ENCODE measurements around the gene RBM28.

The RBM28 gene

DNA sequence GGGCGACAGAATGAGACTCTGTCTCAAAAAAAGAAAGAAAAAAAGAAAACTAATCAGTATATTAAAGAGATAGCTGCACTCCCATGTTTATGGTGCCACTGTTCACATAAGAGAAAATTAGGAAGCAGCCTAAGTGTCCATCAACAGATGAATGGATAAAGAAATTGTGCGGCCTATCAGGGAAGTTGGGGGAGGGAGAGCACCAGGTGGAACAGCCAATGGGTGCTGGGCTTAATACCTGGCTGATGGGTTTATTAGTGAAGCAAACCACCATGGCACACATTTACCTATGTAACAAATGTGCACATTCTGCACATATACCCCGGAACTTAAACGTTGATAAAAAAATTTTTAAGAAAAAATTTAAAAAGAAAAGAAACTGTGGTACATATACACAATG is 26.8 kb upstream of the RBM28 start:
- TF ChIP-seq, protein P1, sequence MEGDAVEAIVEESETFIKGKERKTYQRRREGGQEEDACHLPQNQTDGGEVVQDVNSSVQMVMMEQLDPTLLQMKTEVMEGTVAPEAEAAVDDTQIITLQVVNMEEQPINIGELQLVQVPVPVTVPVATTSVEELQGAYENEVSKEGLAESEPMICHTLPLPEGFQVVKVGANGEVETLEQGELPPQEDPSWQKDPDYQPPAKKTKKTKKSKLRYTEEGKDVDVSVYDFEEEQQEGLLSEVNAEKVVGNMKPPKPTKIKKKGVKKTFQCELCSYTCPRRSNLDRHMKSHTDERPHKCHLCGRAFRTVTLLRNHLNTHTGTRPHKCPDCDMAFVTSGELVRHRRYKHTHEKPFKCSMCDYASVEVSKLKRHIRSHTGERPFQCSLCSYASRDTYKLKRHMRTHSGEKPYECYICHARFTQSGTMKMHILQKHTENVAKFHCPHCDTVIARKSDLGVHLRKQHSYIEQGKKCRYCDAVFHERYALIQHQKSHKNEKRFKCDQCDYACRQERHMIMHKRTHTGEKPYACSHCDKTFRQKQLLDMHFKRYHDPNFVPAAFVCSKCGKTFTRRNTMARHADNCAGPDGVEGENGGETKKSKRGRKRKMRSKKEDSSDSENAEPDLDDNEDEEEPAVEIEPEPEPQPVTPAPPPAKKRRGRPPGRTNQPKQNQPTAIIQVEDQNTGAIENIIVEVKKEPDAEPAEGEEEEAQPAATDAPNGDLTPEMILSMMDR (IDR thresholded peaks at IDR 0.05; ENCODE audit: insufficient read depth, missing control alignments): no peak
- FAIRE-seq (no peak), DNase-seq (ENCODE audit: insufficient read length, low spot score) (no peak)

DNA sequence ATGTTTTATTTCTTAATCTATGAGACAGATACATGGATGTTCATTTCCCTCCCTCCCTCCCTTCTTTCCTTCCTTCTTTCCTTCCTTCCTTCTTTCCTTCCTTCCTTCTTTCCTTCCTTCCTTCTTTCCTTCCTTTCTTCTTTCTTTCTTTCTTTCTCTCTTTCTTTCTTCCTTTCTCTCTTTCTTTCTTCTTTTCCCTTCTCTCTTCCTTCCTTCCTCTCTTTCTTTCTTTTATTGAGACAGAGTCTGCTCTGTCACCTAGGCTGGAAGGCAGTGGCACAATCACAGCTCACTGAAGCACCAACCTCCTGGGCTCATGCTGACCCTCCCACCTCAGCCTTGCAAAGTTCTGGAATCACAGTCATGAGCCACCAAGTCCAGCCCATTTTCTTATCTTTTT is 23.3 kb upstream of the RBM28 start:
- DNase-seq (ENCODE audit: insufficient read length, low spot score) (no peak), FAIRE-seq (no peak)
- TF ChIP-seq, protein P1 (IDR thresholded peaks at IDR 0.05; ENCODE audit: insufficient read depth, missing control alignments): no peak

DNA sequence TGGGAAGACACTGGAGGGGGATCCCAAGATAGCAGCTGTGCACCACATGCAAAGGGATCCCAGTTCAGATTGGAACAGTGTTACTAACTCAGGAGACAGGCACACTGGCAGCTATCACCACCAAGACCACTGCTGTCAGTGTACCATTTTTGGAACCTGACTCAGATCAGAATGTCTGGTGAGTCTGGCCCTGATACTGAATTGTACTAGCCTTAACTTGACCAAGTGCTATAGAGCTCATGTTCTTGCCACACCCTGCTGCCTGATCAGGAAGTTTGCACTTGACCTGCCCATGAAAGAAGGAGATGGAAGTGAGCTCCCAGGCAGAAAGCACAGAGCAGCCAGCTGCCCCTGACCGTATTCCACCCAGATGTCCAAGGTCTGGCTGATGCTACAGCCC is 22.6 kb upstream of the RBM28 start:
- FAIRE-seq (no peak), DNase-seq (ENCODE audit: insufficient read length, low spot score) (no peak)

DNA sequence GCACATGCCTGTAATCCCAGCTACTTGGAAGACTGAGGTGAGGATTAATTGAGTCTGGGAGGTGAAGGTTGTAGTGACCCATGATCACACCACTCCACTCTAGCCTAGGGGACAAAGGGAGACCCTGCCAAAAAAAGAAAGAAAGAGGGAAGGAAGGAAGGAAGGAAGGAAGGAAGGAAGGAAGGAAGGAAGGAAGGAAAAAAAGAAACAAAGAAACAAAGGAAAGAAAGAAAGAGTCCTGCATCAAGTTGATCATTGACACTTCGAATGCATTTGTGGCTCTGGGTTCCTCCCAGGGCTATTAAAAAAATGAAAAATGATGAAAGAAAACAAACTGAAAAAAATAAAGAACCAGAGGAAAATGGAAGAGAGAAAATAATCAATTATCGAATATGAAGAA is 21.7 kb upstream of the RBM28 start:
- TF ChIP-seq, protein P1 (IDR thresholded peaks at IDR 0.05; ENCODE audit: insufficient read depth, missing control alignments): no peak
- FAIRE-seq: no peak
- no peak for DNase-seq (ENCODE audit: insufficient read length, low spot score)

More for the DNA sequence above, 22.6 kb upstream of the RBM28 start:
- TF ChIP-seq, protein P1 (IDR thresholded peaks at IDR 0.05; ENCODE audit: insufficient read depth, missing control alignments): no peak

DNA sequence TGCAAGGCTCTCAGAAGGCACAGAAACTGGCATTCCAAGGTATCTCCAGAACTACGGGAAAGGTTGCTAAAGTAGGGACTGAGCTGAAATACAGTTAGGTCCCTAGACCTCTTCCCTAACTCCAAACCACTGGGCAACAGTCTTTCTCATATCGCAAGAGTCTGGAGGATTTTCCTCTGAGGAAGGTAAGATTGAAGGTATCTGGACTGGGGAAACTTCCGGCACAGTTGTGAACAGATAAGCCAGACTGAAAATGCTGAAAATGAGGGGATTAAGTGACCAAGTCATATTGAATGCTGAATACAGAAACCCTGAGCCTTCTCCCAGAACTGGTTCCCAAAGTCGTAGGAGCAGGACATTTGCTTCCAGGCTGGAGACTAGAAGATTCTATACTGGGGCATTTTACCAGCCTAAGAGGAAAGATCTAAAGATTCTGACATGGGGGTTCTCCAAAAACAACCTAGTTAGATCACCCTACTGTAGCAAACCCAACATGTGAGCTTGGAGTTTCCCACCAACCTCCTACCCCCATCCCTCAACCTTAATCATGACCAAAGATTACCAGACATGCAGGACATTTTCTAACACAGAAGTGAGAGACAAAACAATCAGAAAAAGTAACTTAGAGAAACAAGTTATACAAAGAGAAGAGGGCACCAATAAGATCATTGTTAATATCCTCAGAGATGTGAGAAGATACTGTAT is 20.6 kb upstream of the RBM28 start:
- FAIRE-seq (no peak), DNase-seq (ENCODE audit: insufficient read length, low spot score) (no peak)
- TF ChIP-seq, protein P1 (IDR thresholded peaks at IDR 0.05; ENCODE audit: insufficient read depth, missing control alignments): no peak

DNA sequence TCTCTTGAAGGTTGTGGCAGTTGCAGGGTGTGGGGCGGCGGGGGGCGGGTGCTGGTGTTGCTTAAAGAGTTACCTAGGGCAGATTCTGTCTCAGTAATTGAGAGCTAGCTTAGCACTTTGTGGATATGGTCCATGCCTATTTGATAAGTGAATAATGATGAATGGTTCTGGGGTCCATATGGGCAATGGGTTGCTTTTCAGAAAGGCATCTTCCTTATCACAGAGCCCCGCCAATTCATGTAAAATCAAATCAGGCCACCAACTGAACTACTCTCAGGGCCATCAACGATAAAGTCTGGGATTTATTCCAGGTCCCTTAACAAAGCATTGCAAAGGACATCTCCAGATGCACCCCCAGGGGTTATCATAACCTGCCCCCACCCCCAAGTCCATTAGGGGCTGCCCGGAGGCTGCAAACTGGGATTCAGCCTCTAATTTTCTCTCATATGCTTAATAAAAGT is 19.6 kb upstream of the RBM28 start:
- TF ChIP-seq, protein P1 (IDR thresholded peaks at IDR 0.05; ENCODE audit: insufficient read depth, missing control alignments): no peak
- no peak for DNase-seq (ENCODE audit: insufficient read length, low spot score)
- FAIRE-seq: no peak

DNA sequence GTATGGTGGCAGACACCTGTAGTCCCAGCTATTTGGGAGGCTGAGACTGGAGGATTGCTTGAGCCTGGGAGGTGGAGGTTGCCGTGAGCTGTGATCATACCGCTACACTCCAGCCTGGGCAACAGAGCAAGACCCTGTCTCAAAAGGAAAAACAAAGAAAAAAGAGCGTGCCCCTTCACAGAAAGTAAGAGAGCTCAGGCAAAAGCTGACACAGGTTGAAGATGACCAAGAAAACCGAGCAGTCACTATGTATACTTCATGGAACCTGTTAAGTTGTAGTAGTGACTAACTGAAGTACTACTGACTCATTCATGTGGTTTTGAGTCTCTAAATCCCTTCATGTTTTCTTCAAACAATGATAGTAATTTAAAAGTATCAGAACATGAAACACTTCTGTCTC is 19.0 kb upstream of the RBM28 start:
- DNase-seq (ENCODE audit: insufficient read length, low spot score) (no peak), FAIRE-seq (no peak)
- TF ChIP-seq, protein P1 (IDR thresholded peaks at IDR 0.05; ENCODE audit: insufficient read depth, missing control alignments): no peak
